KG1 (cell line): ENCODE data around the gene LPAR5.
A peak's percentile ranks its signal among the peaks of the same experiment; 100 is the strongest.

ENCODE experiments used
- DNase-seq: peaks from one replicate; lab custom pipeline; 2025; lab: John Stamatoyannopoulos, UW

The LPAR5 gene

GRCh38 chr12:6635856-6636531, at the start of gene LPAR5:
TSS of gene LPAR5 (minus strand) at chr12:6635959. CDS start at chr12:6621248, 14,711 bp downstream.
- no peak for DNase-seq

- peak; percentile 8 for DNase-seq
Measured at GRCh38 chr12:6684609-6685008, 48.9 kb upstream of the LPAR5 start.

- DNase-seq = no peak
Measured at GRCh38 chr12:6676962-6677361, 41.2 kb upstream of the LPAR5 start.

GRCh38 chr12:6672143-6672542, 36.4 kb upstream of the LPAR5 start:
- no peak for DNase-seq

- DNase-seq = no peak
Measured at GRCh38 chr12:6667559-6668210, 31.9 kb upstream of the LPAR5 start.

GRCh38 chr12:6666211-6666610, 30.5 kb upstream of the LPAR5 start:
- DNase-seq = no peak

- DNase-seq = no peak
Measured at GRCh38 chr12:6664902-6665301, 29.1 kb upstream of the LPAR5 start.

GRCh38 chr12:6662906-6663742, 27.4 kb upstream of the LPAR5 start, which contains the start of gene ING4:
TSS of gene ING4 (minus strand) at chr12:6663119. CDS start at chr12:6663101, 18 bp downstream.
- peak; percentile 97 for DNase-seq

GRCh38 chr12:6662602-6662905, 26.8 kb upstream of the LPAR5 start:
- no peak for DNase-seq

GRCh38 chr12:6653987-6654386, 18.2 kb upstream of the LPAR5 start:
- no peak for DNase-seq

- DNase-seq = no peak
Measured at GRCh38 chr12:6653342-6653741, 17.6 kb upstream of the LPAR5 start.

- no peak for DNase-seq
Measured at GRCh38 chr12:6652391-6652790, 16.6 kb upstream of the LPAR5 start.

GRCh38 chr12:6650832-6651231, 15.1 kb upstream of the LPAR5 start:
- no peak for DNase-seq

- DNase-seq = no peak
Measured at GRCh38 chr12:6647083-6647604, 11.4 kb upstream of the LPAR5 start, which contains the start of gene ACRBP. TSS of gene ACRBP (minus strand) at chr12:6647432. CDS start at chr12:6647366, 66 bp downstream.

- no peak for DNase-seq
Measured at GRCh38 chr12:6646276-6647082, 10.7 kb upstream of the LPAR5 start.

GRCh38 chr12:6644903-6645302, 9.1 kb upstream of the LPAR5 start:
- no peak for DNase-seq

GRCh38 chr12:6644257-6644596, 8.5 kb upstream of the LPAR5 start:
- DNase-seq = no peak

GRCh38 chr12:6643569-6644256, 8.0 kb upstream of the LPAR5 start:
- DNase-seq = no peak

- DNase-seq = no peak
Measured at GRCh38 chr12:6641131-6641530, 5.4 kb upstream of the LPAR5 start.

GRCh38 chr12:6640497-6640896, 4.7 kb upstream of the LPAR5 start:
- DNase-seq = no peak

GRCh38 chr12:6639151-6639801, 3.5 kb upstream of the LPAR5 start:
- DNase-seq = no peak
